Stomach (tissue), 4 donors: ENCODE data around the gene KLF13.

Experiments used
- EP300 ChIP-seq: sonication (generic); formaldehyde crosslinking; IDR thresholded peaks from one replicate; pipeline ENCODE4 v1.6.1; 2017; ENCODE audit warnings: antibody characterized with exemption
- TF ChIP-seq, protein P1 (sequence below), 7 experiments: fragments of 450-650 bp in 4 of 7; fragments of 200-600 bp in 3 of 7; sonication (generic) in 3 of 7; IDR thresholded peaks; one replicate each; pipeline ENCODE4 v1.5.1; 2016 to 2019; ENCODE audit warnings: antibody characterized with exemption in 7 of 7, control low read depth in 2 of 7, mild to moderate bottlenecking in 1 of 7

DNA sequence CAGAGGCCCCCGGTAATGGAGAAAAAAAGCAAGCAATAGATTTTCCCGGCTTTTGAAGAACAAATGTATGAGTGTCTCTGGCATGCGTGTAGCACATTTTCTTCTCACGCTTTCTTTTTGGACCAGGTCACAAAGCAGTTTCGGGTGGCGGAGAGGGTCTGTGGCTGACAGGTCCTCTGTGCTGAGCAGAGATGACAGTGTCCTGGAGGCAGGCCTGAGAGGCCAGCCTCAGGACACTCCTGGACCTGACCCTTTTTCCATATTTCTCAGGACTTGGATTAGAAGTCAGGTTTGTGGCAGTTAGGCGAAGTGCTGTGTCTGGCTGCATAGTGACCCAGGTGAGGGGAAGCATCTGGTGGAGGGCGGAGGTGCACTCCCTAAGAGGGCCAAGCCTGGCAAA is 52.9 kb downstream of the KLF13 start:
- TF ChIP-seq, protein P1, sequence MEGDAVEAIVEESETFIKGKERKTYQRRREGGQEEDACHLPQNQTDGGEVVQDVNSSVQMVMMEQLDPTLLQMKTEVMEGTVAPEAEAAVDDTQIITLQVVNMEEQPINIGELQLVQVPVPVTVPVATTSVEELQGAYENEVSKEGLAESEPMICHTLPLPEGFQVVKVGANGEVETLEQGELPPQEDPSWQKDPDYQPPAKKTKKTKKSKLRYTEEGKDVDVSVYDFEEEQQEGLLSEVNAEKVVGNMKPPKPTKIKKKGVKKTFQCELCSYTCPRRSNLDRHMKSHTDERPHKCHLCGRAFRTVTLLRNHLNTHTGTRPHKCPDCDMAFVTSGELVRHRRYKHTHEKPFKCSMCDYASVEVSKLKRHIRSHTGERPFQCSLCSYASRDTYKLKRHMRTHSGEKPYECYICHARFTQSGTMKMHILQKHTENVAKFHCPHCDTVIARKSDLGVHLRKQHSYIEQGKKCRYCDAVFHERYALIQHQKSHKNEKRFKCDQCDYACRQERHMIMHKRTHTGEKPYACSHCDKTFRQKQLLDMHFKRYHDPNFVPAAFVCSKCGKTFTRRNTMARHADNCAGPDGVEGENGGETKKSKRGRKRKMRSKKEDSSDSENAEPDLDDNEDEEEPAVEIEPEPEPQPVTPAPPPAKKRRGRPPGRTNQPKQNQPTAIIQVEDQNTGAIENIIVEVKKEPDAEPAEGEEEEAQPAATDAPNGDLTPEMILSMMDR (IDR thresholded peaks at IDR 0.05): no peak
- TF ChIP-seq EP300: no peak
